ENCODE measurements around the gene SORBS2.

Gene SORBS2

GRCh38 chr4:185792384-185793115, 19.4 kb downstream of the SORBS2 start:
- no peak overlapping the region for H3K4me3 ChIP-seq (ENCODE audit: low read depth, low read length)
- no peak for TF ChIP-seq CTCF (IDR thresholded peaks at IDR 0.05; ENCODE audit: insufficient read depth, low read depth, low read length, missing control alignments)
- no peak for DNase-seq (ENCODE audit: low read depth)

- DNase-seq (ENCODE audit: low read depth): no peak
- TF ChIP-seq CTCF (IDR thresholded peaks at IDR 0.05; ENCODE audit: insufficient read depth, low read depth, low read length, missing control alignments): no peak
- H3K4me3 ChIP-seq (ENCODE audit: low read depth, low read length): no peak overlapping the region
These were observed 23.9 kb downstream of the SORBS2 start for GRCh38 chr4:185787926-185788679.

- no peak for TF ChIP-seq CTCF (IDR thresholded peaks at IDR 0.05; ENCODE audit: insufficient read depth, low read depth, low read length, missing control alignments)
- DNase-seq (ENCODE audit: low read depth): no peak
- no peak overlapping the region for H3K4me3 ChIP-seq (ENCODE audit: low read depth, low read length)
These were observed 25.6 kb downstream of the SORBS2 start for GRCh38 chr4:185786422-185786821.

GRCh38 chr4:185783574-185783973, 28.4 kb downstream of the SORBS2 start:
- H3K4me3 ChIP-seq (ENCODE audit: low read depth, low read length): no peak overlapping the region
- TF ChIP-seq CTCF (IDR thresholded peaks at IDR 0.05; ENCODE audit: insufficient read depth, low read depth, low read length, missing control alignments): no peak
- no peak for DNase-seq (ENCODE audit: low read depth)

GRCh38 chr4:185782523-185782922, 29.5 kb downstream of the SORBS2 start:
- no peak for DNase-seq (ENCODE audit: low read depth)
- H3K4me3 ChIP-seq (ENCODE audit: low read depth, low read length): no peak overlapping the region
- no peak for TF ChIP-seq CTCF (IDR thresholded peaks at IDR 0.05; ENCODE audit: insufficient read depth, low read depth, low read length, missing control alignments)

- no peak for DNase-seq (ENCODE audit: low read depth)
- no peak overlapping the region for H3K4me3 ChIP-seq (ENCODE audit: low read depth, low read length)
- no peak for TF ChIP-seq CTCF (IDR thresholded peaks at IDR 0.05; ENCODE audit: insufficient read depth, low read depth, low read length, missing control alignments)
These were observed 30.3 kb downstream of the SORBS2 start for GRCh38 chr4:185781555-185782215.
